PFSK-1 (cell line): ENCODE data around the gene LEPR.

ENCODE experiments used
- FOXP2 ChIP-seq: optimal IDR thresholded peaks from 2 replicates; pipeline ENCODE3; 2011; ENCODE audit warnings: borderline replicate concordance, control low read depth, inconsistent platforms; ENCODE audit not compliant: insufficient read depth; ENCODE audit errors: extremely low read length, extremely low read depth
- POLR2AphosphoS5 ChIP-seq: IDR thresholded peaks from 2 replicates; pipeline ENCODE4 v1.6.1; 2012; ENCODE audit warnings: low read depth, mild to moderate bottlenecking, control low read depth, low read length, moderate library complexity
- REST ChIP-seq, 2 experiments: IDR thresholded peaks; 2 replicates each; pipeline versions ENCODE4 v1.6.1 to v1.8.0; 2011 to 2012; ENCODE audit warnings: low read depth in 2 of 2, low read length in 2 of 2, control low read depth in 1 of 2, inconsistent platforms in 1 of 2, mild to moderate bottlenecking in 1 of 2, moderate library complexity in 1 of 2; ENCODE audit not compliant: insufficient read depth in 1 of 2
- SIN3A ChIP-seq: IDR thresholded peaks from 2 replicates; pipeline ENCODE4 v1.6.1; 2012; ENCODE audit warnings: mild to moderate bottlenecking, low read length, moderate library complexity, borderline replicate concordance; ENCODE audit not compliant: insufficient read depth
- TAF1 ChIP-seq: IDR thresholded peaks from 2 replicates; pipeline ENCODE4 v1.6.1; 2012; ENCODE audit warnings: low read length, control low read depth, borderline replicate concordance; ENCODE audit not compliant: insufficient read depth

Gene LEPR

GRCh38 chr1:65412984-65413375 is 7.5 kb upstream of the LEPR start:
- TF ChIP-seq TAF1 (no peak), REST (IDR thresholded peaks at IDR 0.05; ENCODE audit: insufficient read depth in 1 of 2, low read depth in 2 of 2, low read length in 2 of 2) (no peak), POLR2AphosphoS5 (no peak), FOXP2 (no peak), SIN3A (no peak)

- TF ChIP-seq TAF1, result no peak
- no peak for TF ChIP-seq REST (IDR thresholded peaks at IDR 0.05; ENCODE audit: insufficient read depth in 1 of 2, low read depth in 2 of 2, low read length in 2 of 2)
- no peak for TF ChIP-seq POLR2AphosphoS5
- no peak for TF ChIP-seq SIN3A
- no peak for TF ChIP-seq FOXP2
Observed at GRCh38 chr1:65414538-65414937, 5.9 kb upstream of the LEPR start.

GRCh38 chr1:65416767-65417166 is 3.7 kb upstream of the LEPR start:
- TF ChIP-seq FOXP2, result no peak
- TF ChIP-seq TAF1, result no peak
- no peak for TF ChIP-seq POLR2AphosphoS5
- TF ChIP-seq REST (IDR thresholded peaks at IDR 0.05; ENCODE audit: insufficient read depth in 1 of 2, low read depth in 2 of 2, low read length in 2 of 2), result no peak
- no peak for TF ChIP-seq SIN3A

GRCh38 chr1:65417729-65418128 is 2.7 kb upstream of the LEPR start:
- TF ChIP-seq SIN3A (no peak), TAF1 (no peak), REST (IDR thresholded peaks at IDR 0.05; ENCODE audit: insufficient read depth in 1 of 2, low read depth in 2 of 2, low read length in 2 of 2) (no peak), FOXP2 (no peak), POLR2AphosphoS5 (no peak)
